Measurements from ENCODE around the gene KL.

Gene KL

GRCh38 chr13:33087790-33088189, 71.6 kb downstream of the KL start:
- no peak for DNase-seq

DNA sequence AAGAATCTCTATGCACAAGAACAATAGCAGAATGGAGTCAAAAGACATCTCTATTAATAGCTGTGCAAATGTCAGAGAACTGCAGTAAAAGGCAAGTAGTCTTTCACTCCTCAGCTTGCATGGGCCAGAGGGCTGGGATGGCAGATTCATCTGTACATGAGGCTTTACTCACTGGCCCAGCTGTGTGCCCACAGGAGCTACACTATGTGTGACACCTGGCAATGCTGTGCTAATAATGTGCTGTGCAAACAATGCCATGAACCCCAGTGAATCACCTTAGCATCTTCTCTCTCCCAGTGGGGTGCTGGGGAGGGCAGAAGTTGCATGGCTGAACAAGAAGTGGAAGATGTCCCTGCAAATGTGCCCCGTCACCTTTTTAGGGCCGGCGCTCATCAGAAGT, 73.1 kb downstream of the KL start:
- DNase-seq = no peak

- DNase-seq = no peak
These were observed 74.7 kb downstream of the KL start for GRCh38 chr13:33090755-33091414.

DNA sequence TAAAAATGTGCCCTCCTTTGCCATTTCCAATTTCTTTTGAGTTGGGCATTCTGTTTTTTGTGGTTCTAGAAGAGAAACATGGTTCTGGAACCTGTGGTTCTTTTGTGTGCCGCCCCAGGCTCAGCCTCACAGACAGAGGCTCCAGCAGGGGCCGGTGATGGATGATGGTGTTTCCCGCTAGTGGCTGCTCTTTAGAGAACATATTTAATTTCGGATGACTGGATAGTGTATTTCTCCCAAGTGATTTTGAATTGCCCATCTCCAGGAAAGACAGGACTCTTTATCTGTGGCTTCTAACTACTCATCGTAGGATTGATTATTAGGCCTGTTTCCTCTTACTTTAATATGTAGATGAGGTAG, 75.2 kb downstream of the KL start:
- DNase-seq = no peak

DNA sequence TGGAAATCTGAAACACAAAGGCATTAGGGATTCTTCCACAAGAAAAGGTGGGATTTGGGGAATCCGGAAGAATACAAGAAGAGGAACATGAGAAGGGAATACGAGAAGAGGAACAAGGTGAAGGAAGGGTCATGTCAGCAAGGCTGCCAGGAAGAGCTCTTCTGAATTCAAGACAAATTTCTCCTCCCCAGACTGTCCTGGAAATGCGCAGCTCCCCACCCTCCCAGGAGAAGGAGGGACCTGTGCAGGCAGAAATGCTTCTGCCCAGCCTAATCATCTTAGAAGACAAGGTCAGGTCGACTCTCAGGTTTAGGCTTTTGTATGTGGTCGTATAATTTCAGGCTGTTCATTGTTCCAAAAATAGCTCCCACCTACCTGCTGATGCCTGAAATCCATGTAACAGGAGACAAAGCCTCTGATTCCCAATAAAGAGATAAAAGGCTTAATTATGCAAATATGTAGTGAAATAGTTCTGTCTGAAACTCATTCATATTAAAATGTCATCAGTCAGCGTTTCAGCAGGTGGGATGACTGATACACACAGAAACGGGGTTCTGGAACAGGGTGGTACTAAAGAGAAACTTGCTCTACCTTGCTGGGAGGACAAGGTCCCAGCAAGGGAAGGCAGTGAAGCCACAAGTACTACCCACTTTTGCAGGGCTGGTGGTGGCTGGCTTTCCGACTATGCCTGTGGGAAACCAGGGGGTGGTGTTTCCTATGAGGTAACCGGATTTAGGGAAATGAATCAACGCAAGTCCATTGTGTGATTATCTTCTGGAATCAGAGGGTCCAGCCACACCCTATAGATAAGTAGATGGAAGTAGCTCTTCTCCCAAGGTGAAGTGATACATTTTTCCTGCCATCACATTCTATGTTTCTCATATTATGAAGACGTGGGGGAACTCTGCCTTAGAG, 76.1 kb downstream of the KL start:
- no peak for DNase-seq

- DNase-seq = no peak
These were observed 80.8 kb downstream of the KL start for GRCh38 chr13:33096886-33097605.

- DNase-seq = no peak
These were observed 83.6 kb downstream of the KL start for GRCh38 chr13:33099860-33100259.

DNA sequence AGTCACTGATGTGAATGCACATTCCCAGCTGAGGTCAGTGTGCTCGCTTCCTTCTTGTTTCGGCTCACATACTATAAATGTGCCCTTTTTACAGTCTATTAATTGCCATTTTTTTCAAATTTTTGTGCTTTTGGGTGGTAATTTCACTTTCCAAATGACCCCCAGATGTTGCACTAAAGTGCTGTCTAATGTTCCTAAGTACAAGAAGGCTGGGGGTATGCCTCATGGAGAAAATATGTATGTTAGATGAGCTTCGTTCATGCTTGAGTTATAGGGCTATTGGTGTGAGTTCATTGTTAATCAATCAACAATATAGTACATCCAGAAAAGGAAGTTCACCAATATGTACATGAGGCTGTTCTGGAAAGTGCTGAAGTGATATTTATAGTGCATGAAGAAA, 84.7 kb downstream of the KL start:
- no peak for DNase-seq

GRCh38 chr13:33101835-33102234, 85.6 kb downstream of the KL start:
- no peak for DNase-seq

GRCh38 chr13:33103457-33103856, 87.2 kb downstream of the KL start:
- no peak for DNase-seq

DNA sequence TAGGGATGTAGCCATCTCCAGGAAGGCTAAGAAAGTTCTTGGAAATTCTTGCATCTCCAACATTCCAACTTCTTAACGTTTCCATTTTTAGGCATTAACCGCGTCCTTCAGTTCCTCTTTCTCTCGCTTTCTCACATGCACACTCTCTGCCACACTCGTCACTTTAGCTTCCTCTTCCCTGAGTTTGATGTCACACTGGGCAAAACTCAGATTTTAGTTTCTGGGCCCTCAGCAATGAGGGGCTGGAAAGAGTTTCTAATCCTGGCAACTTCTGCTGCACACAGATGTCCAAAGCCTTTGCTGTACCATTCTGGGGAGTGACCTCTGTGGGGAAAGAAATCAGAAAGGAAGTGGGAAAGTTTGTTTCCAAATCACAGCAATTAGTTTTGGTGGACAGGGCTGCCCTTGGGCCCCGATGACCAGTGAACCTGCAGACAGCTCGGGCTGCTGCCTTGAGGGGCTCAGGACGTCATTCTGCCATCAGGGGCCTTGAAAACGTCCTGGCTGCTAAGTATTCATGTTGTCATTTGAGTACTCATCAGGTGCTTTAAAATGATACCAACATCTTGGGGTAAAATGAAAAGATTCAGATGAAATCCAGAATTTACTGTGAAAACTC, 89.3 kb downstream of the KL start:
- DNase-seq = no peak

DNA sequence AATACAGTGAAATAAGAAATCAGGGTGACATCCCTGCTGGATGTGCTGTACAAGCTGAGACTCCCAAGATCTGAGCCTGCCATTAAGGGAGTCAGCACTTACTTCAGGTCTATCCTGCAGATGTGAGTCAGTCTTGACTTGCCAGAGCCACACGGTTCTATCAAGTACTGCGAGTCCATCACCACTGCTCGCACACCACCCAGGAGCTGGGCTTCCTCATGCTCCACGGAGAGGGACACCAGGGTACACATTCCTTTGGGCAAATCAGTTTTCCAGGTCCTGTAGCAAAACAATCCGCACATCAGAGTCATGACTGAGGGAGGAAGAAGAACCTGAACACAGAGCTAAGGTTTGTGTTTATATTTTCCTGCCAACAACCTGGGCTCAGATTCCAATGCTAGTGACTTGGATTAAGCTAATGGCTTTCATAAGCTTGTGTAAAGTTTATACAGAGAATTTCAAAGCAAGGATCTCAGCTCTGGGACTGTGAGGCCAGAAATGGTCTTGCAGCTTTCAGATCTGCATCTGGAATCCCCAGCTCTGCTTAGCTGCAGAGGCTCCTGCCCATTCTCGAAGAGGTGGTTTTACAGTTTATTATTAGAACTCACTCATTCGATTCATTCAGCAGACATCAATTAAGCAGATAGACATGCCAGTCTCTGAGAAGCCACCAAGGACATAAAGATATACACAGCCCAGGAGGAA, 90.6 kb downstream of the KL start:
- no peak for DNase-seq

- DNase-seq = no peak
These were observed 91.1 kb downstream of the KL start for GRCh38 chr13:33107361-33107760.

DNA sequence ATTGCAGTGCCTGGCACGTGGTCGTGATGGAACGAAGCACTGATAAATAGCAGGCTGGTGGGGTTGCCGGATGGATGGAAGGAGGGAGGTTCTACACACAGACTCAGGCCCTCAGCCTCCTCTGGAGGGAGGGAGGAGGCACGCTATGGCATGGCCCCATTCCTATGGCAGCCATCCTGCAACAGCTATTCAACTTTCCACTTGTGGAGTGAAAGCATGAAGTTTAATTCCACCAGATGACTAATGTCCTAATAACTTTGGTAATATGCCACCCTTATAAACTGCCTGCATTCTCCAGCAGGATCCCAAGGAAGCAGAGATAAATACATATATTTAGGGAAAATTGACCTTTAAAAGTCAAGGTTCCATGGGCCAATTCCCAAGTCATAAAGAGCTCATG, 92.4 kb downstream of the KL start:
- DNase-seq = no peak

DNA sequence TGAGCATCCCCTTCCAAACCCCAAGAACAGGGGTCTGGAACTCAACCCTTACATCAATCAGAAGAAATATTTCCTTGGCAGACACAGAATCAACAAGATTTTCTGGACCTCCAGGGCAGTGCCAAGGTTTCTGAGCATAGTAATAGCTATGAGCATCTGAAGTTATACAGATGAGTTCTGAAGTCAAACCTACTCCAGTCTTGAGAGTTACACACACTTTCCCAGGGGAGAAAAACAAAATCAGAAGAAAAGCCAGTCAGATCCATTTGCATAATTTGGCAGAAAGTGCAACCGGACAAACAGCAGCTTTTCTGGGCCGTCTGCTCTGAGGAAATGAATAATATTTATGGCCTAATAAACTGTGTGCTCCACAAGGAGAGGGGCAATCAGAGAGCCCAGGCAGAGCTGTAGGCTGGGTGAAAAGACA, 93.1 kb downstream of the KL start:
- DNase-seq = no peak

GRCh38 chr13:33109801-33110200, 93.6 kb downstream of the KL start:
- no peak for DNase-seq

DNA sequence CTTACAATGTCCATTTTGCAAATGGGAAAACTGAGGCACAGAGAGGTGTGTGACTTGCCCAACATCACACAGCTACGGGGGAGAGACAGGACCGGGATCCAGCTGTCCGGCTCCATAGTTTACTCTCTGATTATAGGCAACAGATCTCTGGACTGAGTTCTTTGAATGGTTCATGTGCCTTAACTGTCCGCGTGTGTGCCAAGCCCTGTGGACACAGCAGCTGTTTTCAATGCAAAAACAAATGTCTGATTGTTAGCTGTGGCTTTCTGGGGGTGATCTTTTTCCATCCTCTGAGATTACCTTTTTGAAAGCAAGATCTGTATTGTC, 94.1 kb downstream of the KL start:
- DNase-seq = no peak

DNA sequence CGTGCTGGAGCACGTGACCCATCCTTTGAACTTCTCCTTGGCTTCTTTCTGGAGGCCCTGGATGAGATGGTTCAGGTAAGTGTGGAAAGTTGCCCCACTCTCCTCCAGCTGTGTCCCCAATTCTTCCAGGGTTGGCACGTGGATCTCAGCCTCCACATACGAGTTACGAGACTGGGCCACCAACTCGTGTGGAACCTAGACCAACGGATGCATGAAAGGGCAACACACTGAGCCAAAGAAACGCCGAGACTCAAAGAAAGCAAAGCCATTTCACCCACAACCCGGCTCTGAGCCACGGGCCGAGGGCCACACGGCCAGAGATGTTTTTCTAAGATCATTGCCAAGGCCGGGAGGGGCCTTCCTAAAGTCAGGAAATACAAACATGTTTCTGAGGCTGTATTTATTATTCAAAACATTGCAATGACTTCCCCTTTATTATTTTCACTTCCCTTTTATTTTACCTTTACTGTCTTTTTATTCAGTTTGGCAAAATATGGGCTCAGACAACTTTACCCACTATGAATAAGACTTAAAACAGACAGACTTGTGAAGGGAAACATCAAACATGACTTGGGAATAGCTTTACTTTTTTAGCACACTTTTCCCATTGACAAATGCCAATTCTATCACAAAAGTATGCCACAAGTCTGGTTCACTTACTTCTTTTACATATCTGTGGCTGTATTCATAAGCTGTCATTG, 94.6 kb downstream of the KL start:
- no peak for DNase-seq

GRCh38 chr13:33111414-33112110, 95.3 kb downstream of the KL start:
- DNase-seq = no peak

DNA sequence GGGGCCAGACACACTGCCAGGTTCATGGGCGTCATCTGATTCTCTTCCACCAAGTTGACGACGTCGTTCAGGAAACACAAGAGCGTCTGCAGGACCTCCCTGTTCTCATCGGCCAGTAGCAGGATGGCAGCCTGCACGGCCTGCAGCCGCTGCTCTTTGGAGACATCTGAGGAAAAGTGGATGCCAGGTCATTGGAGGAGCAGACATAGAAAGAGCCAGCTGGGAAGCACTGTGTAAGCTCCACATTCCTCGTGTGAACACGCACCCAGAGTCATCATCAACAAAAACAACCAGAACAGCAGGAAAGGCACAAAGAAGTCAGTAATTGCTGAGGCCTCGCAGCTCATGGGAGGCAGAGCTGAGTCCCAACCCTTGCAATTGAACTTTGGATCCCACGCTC, 96.5 kb downstream of the KL start:
- no peak for DNase-seq

DNA sequence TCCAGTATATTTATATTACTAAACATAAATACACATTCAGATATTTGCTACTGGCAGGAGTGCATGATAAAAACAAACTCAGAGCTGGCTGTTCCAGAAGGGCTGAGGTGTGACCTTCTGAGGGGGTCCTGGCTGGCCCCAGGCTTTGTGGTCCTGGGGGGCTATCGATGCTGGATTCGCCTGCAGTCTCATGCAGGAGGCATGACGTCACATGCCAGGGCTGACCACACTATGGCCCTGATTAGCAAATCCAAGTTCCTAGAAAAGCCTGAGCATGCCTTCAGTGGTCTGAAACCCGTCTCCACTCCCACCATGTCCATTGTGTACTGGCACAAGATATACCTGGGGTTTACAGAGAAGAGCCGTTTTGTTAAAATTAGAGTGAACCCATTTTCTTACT, 97.9 kb downstream of the KL start:
- no peak for DNase-seq

- DNase-seq = no peak
These were observed 99.1 kb downstream of the KL start for GRCh38 chr13:33115274-33115673.

Data from activated gamma-delta T cell (primary cell).